Kidney (tissue), 14 donors: ENCODE measurements around the gene LIMA1. TPM values are rescaled to one million over a fixed set of nuclear protein-coding genes. Genes with fewer than 3 reads are reported as not detected.
"Not testable (repeated sequence)": the region's sequence is repeated elsewhere in the genome, so short reads cannot be mapped to it uniquely, and the experiment has no call there.

Source experiments
- DNase-seq, 5 donors: peaks; one replicate each; pipeline ENCODE4 v3.0.0-alpha.2; 2013 to 2020
- FAIRE-seq: peaks from 2 replicates; lab custom pipeline; 2012; peaks lifted over from hg19 to GRCh38; lab: Jason Lieb, UNC
- H3K27ac ChIP-seq, 2 donors: one replicate each; pipeline ENCODE4 v1.7.0; 2013; ENCODE audit warnings: low read depth in 2 of 2, low read length in 2 of 2, inconsistent platforms in 1 of 2
- H3K27me3 ChIP-seq: one replicate; pipeline ENCODE4 v1.7.1; 2013; ENCODE audit warnings: low read length, inconsistent platforms; ENCODE audit not compliant: control insufficient read depth, insufficient read depth
- H3K36me3 ChIP-seq, 3 donors: one replicate each; pipeline versions ENCODE4 v1.7.0 to v1.7.1; 2013; ENCODE audit warnings: low read length in 3 of 3, control low read depth in 1 of 3, inconsistent platforms in 1 of 3; ENCODE audit not compliant: insufficient read depth in 3 of 3, control insufficient read depth in 2 of 3
- H3K4me1 ChIP-seq, 3 donors: one replicate each; pipeline versions ENCODE4 v1.7.0 to v1.7.1; 2013; ENCODE audit warnings: low read length in 3 of 3, inconsistent platforms in 1 of 3, low read depth in 1 of 3; ENCODE audit not compliant: control insufficient read depth in 2 of 3, insufficient read depth in 2 of 3
- H3K4me3 ChIP-seq, 3 donors: one replicate each; pipeline versions ENCODE4 v1.7.0 to v1.8.1; 2013; ENCODE audit warnings: low read length in 3 of 3, control low read depth in 1 of 3, inconsistent platforms in 1 of 3
- H3K9ac ChIP-seq, 3 donors: one replicate each; pipeline versions ENCODE4 v1.7.0 to v1.7.1; 2013; ENCODE audit warnings: low read length in 3 of 3, control low read depth in 1 of 3, inconsistent platforms in 1 of 3
- H3K9me3 ChIP-seq, 3 donors: one replicate each; pipeline versions ENCODE4 v1.7.0 to v1.7.1; 2013; ENCODE audit warnings: low read length in 3 of 3, control low read depth in 1 of 3, inconsistent platforms in 1 of 3; ENCODE audit not compliant: control insufficient read depth in 2 of 3, insufficient read depth in 1 of 3
- intact Hi-C: fragments of 100-400 bp; cut with DNase I; formaldehyde crosslinking; loops from one replicate; pipeline ENCODE4 v1.11.1; 2022
- polyA plus RNA-seq: library from polyadenylated mRNA; stranded (reverse); fragments of 350-450 nt; fragmentation: Illumina TruSeq; extraction: RNeasy Lipid Tissue Mini Kit (QIAGEN cat#74804); gene quantifications from one replicate; pipeline ENCODE4 v1.2.3, GENCODE V29; 2014; ENCODE audit warnings: low read depth, low replicate concordance; ENCODE audit not compliant: insufficient read depth
- total RNA-seq: library from RNA; stranded (reverse); fragmentation: NEBNext Ultra II Directional; extraction: Animal tissue kit (Norgen Biotek cat#: 25700); gene quantifications from one replicate; pipeline ENCODE4 v1.2.1, GENCODE V29; 2021
- TF ChIP-seq, protein P1 (sequence below): IDR thresholded peaks from 3 replicates; pipeline ENCODE4 v1.5.1; 2012; ENCODE audit warnings: mild to moderate bottlenecking, moderate library complexity, borderline replicate concordance; ENCODE audit not compliant: insufficient read depth; ENCODE audit errors: extremely low read depth
- donor health status: control.
- donor health status: control.
- donor health status: control.
- donor health status: control.
- donor health status: control.
- donor health status: DM: yes; HTN: yes; CAD: no.
- donor health status: Normal renal cell carcinoma (clear cell type).

The LIMA1 gene
- total and polyA plus RNA-seq, 2 donors from 2014 or later = 43.1 to 76.1 TPM

DNA sequence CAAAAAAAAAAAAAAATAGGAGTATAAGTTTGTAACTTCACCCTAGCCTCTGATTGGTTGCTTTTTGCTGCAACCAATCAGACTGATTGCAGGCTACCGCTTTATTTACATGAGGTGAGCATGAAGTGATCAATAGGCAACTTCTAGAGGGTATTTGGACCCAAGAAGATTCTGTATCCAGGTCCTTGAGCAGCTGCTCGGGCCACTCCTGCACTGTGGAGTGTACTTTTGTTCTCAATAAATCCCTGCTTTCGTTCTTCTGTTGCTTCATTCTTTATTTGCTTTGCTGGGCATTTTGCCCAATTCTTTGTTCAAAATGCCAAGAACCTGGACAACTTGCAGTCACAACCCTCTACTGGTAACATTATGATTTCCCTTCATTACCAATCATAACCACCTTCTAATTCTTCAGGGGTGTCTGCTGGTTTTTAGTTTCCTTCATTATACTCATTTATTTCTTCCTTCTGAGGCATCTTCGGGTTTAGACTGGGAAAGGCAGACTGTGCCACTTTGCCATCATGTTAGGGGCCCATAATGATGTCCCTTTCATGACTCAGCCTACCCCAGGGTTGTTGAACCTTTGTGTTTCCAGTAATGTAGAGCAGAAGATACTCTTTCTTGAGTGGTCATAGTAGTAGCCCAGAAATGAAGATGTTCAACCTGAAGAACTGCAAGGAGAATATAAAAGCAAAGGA is 43.4 kb upstream of the LIMA1 start:
- no peaks in the 10 kb centered on the region for H3K4me1 ChIP-seq
- no peaks in the 10 kb centered on the region for H3K27me3 ChIP-seq
- H3K4me3 ChIP-seq = no peak overlapping the region
- FAIRE-seq (no peak), DNase-seq (no peak)
- intact Hi-C loops = no loop called here
- H3K27ac ChIP-seq = no peak overlapping the region
- TF ChIP-seq, protein P1, sequence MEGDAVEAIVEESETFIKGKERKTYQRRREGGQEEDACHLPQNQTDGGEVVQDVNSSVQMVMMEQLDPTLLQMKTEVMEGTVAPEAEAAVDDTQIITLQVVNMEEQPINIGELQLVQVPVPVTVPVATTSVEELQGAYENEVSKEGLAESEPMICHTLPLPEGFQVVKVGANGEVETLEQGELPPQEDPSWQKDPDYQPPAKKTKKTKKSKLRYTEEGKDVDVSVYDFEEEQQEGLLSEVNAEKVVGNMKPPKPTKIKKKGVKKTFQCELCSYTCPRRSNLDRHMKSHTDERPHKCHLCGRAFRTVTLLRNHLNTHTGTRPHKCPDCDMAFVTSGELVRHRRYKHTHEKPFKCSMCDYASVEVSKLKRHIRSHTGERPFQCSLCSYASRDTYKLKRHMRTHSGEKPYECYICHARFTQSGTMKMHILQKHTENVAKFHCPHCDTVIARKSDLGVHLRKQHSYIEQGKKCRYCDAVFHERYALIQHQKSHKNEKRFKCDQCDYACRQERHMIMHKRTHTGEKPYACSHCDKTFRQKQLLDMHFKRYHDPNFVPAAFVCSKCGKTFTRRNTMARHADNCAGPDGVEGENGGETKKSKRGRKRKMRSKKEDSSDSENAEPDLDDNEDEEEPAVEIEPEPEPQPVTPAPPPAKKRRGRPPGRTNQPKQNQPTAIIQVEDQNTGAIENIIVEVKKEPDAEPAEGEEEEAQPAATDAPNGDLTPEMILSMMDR = no peak
- no peaks in the 10 kb centered on the region for H3K36me3 ChIP-seq
- H3K9ac ChIP-seq = no peak overlapping the region
- H3K9me3 ChIP-seq = no peaks in the 10 kb centered on the region

DNA sequence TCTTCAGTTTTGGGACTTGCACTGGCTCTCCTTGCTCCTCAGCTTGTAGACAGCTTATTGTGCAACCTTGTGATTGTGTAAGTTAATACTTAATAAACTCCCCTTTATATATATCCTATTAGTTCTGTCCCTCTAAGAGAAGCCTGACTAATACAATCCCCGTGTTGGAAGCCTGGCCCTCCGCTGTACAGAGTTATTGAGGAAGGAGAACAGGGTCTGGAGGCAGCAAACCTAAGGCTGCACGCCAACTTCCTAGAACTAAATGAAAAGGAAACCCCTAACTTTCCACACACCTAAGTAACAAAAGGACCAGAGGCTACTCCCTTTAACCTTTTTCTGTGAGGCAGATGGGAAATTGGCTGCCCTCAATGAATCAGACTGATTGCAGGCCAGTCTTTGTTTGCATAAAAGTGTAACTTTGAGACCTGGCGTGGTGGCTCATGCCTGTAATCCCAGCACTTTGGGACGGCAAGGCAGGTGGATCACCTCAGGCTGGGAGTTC is 42.6 kb upstream of the LIMA1 start:
- H3K27ac ChIP-seq = no peak overlapping the region
- intact Hi-C loops = no loop called here
- FAIRE-seq = no peak

DNA sequence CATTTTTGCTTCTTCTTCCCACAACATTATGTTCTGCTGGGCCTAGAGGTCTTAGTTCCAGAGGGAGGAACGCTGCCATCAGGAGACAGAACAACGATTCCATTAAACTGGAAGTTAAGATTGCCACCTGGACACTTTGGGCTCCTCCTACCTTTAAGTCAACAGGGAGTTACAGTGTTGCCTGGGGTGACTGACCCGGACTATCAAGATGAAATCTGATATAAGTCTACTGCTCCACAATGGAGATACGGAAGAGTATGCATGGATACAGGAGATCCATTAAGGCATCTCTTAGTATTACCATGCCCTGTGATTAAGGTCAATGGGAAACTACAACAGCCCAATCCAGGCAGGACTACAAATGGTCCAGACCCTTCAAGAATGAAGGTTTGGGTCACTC is 41.5 kb upstream of the LIMA1 start:
- H3K27me3 ChIP-seq, H3K4me1 ChIP-seq, DNase-seq, H3K9ac ChIP-seq, H3K36me3 ChIP-seq, intact Hi-C loops, FAIRE-seq, H3K4me3 ChIP-seq, H3K27ac ChIP-seq, H3K9me3 ChIP-seq: not testable (repeated sequence)

More for the DNA sequence above, 42.6 kb upstream of the LIMA1 start:
- TF ChIP-seq, protein P1 = no peak
- no peak for DNase-seq
- no peaks in the 10 kb centered on the region for H3K9me3 ChIP-seq
- no peaks in the 10 kb centered on the region for H3K27me3 ChIP-seq
- no peaks in the 10 kb centered on the region for H3K4me1 ChIP-seq
- H3K4me3 ChIP-seq = no peak overlapping the region
- no peaks in the 10 kb centered on the region for H3K36me3 ChIP-seq
- no peak overlapping the region for H3K9ac ChIP-seq

DNA sequence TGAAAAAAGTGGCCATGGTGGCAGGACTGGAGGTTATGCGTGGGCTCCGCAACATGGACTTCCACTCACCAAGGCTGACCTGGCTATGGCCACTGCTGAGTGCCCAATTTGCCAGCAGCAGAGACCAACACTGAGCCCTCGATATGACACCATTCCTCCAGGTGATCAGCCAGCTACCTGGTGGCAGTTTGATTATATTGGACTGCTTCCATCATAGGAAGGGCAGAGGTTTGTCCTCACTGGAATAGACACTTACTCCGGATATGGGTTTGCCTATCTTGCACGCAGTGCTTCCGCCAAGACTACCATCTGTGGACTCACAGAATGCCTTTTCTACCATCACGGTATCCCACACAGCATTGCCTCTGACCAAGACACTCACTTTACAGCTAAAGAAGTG is 40.8 kb upstream of the LIMA1 start:
- H3K4me1 ChIP-seq, FAIRE-seq, intact Hi-C loops, H3K4me3 ChIP-seq, DNase-seq, H3K27ac ChIP-seq, H3K27me3 ChIP-seq, H3K9me3 ChIP-seq, H3K36me3 ChIP-seq, H3K9ac ChIP-seq: not testable (repeated sequence)
